C4-2B (cell line): ENCODE data around the gene ANXA3.
A peak's percentile ranks its signal among the peaks of the same experiment; 100 is the strongest.

Experiments
- H3K27ac ChIP-seq: fragments of 450-650 bp; 2 replicates; pipeline ENCODE4 v1.5.1; 2017
- CTCF ChIP-seq: fragments of 450-650 bp; conservative IDR thresholded peaks from 2 replicates; pipeline ENCODE4 v1.5.1; 2017; ENCODE audit warnings: mild to moderate bottlenecking
- ZFX ChIP-seq: fragments of 450-650 bp; IDR thresholded peaks from 2 replicates; pipeline ENCODE4 v1.6.1; 2017

Gene ANXA3

GRCh38 chr4:78517050-78517652, 34.4 kb upstream of the ANXA3 start:
- no peak overlapping the region for H3K27ac ChIP-seq
- TF ChIP-seq CTCF (peak; percentile 72), ZFX (no peak)

GRCh38 chr4:78518561-78518960, 33.0 kb upstream of the ANXA3 start:
- H3K27ac ChIP-seq: no peak overlapping the region
- TF ChIP-seq ZFX (no peak), CTCF (no peak)

DNA sequence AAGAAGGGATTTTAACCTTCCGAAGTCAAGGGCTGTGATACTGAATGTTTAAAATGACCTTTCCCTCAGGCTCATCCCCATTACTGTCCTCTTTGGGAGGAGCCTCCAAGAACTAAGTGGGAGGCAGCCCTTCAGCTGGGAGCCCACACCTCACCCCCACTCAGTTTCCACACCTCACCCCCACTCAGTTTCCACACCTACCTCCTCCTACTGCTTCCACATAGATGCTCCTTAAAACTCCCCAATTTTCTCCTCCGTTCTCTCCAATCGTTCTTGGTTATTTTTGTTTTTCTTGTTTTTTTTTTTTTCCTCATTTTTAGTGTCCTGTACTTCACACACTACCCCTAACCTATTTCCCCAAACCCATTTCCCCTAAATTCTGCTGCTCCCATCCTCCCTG, 31.6 kb upstream of the ANXA3 start:
- no peak for TF ChIP-seq ZFX
- no peak for TF ChIP-seq CTCF
- no peak overlapping the region for H3K27ac ChIP-seq

GRCh38 chr4:78520808-78521226, 30.8 kb upstream of the ANXA3 start:
- no peak overlapping the region for H3K27ac ChIP-seq
- TF ChIP-seq CTCF: no peak
- TF ChIP-seq ZFX: no peak

DNA sequence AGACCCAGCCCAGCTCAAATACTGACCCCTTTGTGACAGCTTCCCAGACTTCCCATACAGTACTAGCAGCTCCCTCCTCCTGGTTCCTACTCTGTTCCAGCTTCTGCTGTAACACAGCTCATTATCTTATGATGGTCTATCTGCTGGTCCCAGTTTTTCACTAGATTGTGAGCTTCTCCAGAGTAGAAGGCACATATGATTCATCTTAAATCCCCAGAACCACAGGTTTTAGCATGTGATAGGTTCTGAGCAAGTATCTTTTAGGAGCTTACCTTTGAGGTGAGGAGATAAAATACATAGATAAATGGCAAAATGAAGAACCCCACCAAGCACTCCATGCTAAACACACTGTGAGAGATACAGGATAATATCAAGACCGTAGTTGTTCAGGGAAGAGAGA, 27.6 kb upstream of the ANXA3 start:
- TF ChIP-seq CTCF (no peak), ZFX (no peak)

GRCh38 chr4:78525559-78525958, 26.0 kb upstream of the ANXA3 start:
- no peak overlapping the region for H3K27ac ChIP-seq
- TF ChIP-seq CTCF (no peak), ZFX (no peak)

More for the DNA sequence above, 27.6 kb upstream of the ANXA3 start:
- no peak overlapping the region for H3K27ac ChIP-seq

DNA sequence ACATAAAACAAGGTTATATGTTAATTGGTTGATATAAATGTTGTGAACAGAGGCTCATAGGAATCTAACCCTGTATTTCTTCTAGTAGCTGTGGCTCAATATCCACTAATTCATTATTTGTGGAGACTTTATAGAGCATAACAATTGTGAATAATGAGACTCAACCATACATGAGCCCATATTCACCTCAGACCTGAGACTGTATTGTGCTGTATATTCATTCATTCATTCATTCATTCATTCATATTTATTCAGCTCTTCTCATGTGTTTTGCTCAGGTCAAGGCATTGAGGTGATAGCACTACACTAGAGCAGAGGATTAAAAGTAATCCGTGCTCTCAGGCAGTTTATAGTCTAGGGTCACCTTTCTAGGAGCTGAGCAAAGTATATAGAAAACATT, 24.5 kb upstream of the ANXA3 start:
- H3K27ac ChIP-seq: no peak overlapping the region
- TF ChIP-seq CTCF: no peak
- no peak for TF ChIP-seq ZFX
